Stimulated activated CD4-positive, alpha-beta T cell treated with anti-CD3 and anti-CD28 coated beads, Interleukin-12 subunit alpha, Interleukin-12 subunit beta, amount 100 ng/mL, for 24 hours (primary cell): Measurements from ENCODE around the gene CDH1.

ENCODE experiments used
- DNase-seq, 2 experiments: peaks; one replicate each; pipeline ENCODE4 v3.0.0-alpha.2; 2020; ENCODE audit warnings: low read depth in 2 of 2

The CDH1 gene

DNA sequence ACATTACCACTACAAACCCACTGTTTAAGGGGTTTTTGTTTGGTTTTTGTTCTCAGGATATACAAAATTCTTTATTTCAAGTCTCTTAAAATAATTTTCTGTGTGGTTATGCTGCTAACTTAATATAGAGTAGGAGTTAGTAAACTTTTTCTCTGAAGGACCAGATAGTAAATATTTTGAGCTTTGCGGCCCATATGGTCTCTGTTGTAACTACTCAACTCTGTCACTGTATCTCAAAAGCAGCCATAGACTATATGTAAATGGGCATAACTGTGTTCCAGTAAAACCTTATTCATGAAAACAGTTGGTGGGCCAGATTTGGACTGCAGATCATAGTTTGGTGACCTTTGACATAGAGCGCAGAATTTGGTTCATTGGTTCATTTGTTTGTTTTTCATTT is 113.4 kb downstream of the CDH1 start:
- DNase-seq = no peak

GRCh38 chr16:68851601-68852000 is 114.5 kb downstream of the CDH1 start:
- DNase-seq = no peak

DNA sequence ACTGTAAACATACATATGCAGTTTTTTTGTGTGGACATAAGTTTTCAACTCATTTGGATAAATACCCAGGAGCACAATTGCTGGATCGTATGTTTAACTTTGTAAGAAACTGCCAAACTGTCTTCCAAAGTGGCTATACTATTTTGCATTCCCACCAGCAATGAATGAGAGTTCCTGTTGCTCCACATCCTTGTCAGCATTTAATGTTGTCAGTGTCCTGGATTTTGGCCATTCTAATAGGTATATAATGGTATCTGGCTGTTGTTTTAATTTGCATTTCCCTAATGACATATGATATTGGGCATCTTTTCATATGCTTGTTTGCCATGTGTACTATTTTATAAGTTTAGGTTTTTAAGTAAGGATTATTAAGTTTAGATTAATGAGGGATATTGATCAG is 120.4 kb downstream of the CDH1 start:
- DNase-seq = no peak

GRCh38 chr16:68859828-68860227 is 122.7 kb downstream of the CDH1 start:
- no peak for DNase-seq

DNA sequence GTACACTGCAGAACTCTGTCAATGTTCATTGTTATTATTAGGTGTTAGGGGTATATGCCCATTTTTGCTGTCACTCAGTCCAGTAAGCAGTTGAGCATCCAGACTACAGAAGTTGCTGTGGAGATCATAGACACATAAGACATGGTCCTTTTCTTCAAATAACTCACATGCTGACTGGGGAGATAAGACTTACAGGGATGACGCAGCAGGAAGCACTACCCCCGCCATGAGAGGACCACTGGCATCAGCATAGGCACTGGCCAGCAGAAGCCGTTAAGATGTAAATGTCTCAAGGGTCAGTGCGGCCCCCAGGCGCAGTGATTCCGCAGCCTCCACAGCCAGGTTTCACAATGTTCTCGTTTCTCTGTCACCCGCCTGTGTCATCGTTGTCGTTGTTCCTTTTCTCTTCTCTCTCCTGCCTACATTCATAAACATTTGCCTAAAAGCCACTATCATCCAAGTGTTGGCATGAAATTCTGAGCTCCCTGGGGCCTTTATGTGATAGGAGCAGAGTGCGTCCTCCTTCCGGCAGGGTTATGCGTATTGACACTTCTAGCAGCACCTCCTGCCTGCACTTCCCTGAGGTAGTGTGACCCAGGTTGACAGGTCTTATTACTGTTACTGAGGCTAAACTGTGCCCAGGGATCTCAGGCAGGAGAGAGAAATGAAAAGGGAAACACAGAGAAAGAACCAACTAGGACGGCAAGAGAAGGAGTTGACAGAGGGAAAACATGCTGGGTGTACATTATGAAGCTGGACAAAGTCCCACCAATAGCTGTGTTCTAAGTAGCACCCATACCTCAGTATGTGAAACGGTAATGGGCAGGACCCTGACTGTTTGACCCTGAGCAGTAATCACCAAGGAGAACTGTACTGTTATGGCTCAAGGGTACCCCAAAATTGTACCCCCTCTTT is 124.1 kb downstream of the CDH1 start:
- DNase-seq = no peak

- no peak for DNase-seq
These were observed 129.8 kb downstream of the CDH1 start for GRCh38 chr16:68866933-68867332.

- no peak for DNase-seq
These were observed 132.5 kb downstream of the CDH1 start for GRCh38 chr16:68869492-68870088.

- DNase-seq = no peak
These were observed 136.8 kb downstream of the CDH1 start for GRCh38 chr16:68873635-68874471.

- no peak for DNase-seq
These were observed 138.8 kb downstream of the CDH1 start for GRCh38 chr16:68875871-68876270.

- no peak for DNase-seq
These were observed 146.6 kb downstream of the CDH1 start for GRCh38 chr16:68883685-68884084.

DNA sequence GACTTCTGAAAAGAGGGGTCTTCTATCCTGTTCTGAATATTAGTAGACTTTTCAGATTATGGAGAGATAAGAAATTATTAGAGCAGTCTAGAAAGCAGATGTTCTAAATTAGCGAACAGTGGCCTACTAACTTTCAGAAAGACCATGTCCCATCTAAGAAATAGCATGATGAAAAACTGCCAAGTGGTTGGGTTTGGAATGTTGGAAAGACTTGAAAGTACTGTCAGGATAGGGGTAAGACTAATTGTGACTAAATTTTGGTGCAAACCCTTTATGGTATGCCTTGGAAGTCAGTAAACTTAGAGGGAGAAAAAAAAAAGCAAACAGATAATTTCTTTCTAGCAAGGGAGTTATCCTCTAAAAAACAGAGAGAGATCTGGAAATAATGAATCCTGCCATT is 147.3 kb downstream of the CDH1 start:
- no peak for DNase-seq
